HG02763 (cell line): ENCODE measurements around the gene ANAPC10.
"Not testable (repeated sequence)": the region's sequence is repeated elsewhere in the genome, so short reads cannot be mapped to it uniquely, and the experiment has no call there.

Experiments used
- ATAC-seq: cut with Tn5 transposase; IDR thresholded peaks from one replicate; pipeline ENCODE4 v1.9.1; 2021; ENCODE audit warnings: mild to moderate bottlenecking, moderate library complexity; ENCODE audit not compliant: unreplicated experiment

ANAPC10 gene, protein sequence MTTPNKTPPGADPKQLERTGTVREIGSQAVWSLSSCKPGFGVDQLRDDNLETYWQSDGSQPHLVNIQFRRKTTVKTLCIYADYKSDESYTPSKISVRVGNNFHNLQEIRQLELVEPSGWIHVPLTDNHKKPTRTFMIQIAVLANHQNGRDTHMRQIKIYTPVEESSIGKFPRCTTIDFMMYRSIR

DNA sequence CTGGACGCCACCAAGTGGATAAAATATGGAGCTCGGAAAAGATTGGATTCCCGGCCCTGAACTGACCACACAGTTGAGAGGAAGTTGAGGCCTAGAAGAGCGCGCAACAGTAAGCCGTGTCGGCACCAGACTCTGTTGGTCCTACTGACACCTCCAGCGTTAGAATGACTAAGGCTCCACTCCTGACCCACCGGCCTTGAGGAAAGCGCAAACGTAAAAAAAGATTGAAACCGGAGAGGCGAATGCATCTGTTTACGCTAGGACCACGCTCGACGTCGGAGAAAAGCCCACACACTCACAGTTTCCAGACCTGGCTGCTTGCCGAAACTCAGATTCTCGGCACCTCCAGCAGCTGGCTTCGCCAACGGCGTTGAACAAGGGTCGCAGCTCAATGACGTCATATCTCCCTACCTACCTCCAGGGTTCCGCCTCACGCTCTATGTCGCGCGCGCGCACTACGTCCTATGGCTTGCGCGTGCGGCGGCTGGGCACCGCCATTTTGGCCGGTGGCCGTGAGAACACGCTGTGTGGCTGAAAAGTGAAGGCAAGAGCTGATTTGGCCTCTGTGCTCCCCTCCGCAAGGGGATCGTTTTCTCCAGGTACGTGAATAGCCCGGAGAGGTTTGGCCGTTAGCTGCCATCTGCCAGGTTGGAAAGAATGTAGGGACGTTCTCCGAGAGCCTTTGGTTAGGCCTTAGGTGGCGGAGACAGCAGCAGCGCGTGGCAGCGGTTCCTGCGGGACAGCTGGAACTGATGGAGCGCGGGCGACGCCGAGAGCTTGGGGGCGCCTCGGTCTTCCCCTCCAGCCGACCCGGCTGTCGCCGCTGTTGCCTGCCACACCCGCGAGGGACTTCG lies at the start of gene ANAPC10, which contains the start of gene ABCE1:
TSS of gene ANAPC10 (minus strand) at position 376 of the 854 bp plus-strand sequence. CDS start 2,097 bp downstream, outside the sequence.
TSS of gene ABCE1 (plus strand) at position 491 of the 854 bp plus-strand sequence. CDS start 6,102 bp downstream, outside the sequence.
- ATAC-seq = peak; percentile 87

DNA sequence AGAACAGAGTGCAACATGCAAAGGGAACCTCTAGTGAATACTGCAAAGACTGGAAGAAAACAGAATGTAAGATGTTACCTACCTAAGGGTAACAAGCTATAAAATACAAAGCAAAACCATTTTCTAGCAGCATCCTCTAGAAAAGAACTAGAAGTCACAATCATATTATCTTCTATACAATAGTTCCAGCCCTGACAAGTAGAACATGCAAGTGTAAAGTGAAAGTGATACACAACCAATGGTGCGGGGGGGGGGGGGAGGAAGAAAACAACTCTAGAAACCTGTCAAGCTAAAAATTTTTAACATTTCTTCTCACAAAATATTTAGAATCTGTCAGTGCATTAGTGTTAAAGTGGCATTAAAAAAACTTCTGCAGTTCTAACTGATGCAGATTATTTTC lies 38.2 kb upstream of the ANAPC10 start:
- ATAC-seq = not testable (repeated sequence)

DNA sequence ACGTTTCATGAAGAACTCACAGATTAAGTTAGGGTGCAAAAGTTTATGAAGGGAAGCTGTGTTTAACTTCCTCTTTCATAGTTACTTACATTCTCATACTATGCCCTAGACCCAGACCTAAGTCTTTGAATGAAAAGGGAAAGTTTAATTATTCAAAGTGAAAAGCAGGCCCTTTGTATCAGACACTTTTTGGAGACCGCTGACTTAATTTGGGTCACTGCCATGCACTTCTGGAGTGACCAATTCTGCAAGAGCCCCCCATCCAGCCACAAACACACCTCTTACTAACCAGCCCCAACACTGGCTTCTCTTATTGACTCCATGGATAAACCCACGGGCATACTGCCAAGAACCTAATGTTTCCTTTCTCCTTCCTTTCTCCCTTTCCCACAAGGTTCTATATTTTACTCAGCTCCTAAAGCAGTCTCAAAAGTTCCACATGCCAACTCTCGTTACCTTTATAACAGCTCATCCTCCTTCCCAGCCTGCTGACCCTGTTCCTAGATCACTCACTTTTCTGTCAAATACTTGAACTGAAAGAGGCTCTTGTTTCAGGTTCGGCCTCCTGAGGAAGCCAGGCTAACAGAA lies 34.6 kb upstream of the ANAPC10 start:
- ATAC-seq = peak; percentile 69

DNA sequence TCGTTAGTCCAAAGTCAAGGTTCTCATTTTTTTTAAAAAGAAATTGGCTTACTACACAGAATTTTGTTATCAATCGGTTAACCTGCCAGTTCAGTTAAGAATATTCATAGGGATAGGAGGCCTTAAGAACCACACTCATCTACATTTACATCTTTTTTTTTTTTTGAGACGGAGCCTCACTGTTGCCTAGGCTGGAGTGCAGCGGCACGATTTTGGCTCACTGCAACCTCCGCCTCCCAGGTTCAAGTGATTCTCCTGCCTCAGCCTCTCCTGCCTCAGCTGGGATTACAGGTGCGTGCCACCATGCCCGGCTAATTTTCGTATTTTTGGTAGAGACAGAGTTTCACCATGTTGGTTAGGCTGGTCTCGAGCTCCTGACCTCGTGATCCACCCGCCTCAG lies 33.9 kb upstream of the ANAPC10 start:
- ATAC-seq = no peak

DNA sequence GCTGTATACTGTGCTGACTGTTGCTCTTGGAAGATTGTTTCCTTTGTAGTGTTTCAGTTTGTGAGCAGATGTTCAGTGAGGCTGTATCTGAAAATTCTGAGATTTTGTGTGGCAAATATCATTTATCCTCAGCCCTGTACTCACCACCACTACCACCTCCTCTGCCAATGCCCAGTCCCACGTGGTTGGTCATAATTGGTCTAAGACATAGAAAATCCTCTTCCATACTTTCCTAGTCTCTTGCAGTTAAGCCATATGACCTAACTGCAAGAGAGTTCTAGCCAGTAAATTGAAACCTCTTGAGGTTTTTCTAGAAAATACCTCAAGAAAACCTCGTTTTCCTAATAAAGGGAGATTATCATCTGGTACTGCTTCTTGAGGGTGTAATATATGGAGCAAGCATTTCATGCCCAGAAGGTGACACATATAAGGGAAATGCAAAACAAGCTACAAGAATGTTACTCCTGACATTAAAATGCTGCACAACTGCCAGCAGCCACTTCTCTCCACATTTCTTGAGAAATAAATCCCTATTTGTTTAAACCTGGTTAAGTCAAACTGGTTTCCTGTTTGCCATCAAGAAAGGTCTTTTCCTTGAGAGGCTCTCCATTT lies 32.9 kb upstream of the ANAPC10 start:
- ATAC-seq = no peak

DNA sequence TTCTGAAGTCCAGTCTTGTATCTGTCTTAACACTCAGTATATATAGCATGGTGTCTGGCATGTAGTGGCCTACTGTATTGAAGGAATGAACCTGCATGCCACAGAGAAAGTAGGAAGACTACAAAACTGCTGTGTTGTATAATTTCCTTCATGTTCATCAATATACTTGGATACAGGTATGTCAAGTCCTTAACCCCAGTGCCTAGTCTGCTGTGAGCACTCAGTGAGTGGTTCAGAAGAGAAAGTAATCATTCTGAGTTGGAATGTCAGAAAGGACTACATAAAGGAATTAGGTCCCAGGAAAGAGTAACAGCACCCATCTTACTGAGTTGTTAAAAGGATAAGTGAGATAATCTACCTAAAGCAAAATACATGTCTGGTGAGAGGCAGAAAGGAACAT lies 32.1 kb upstream of the ANAPC10 start:
- no peak for ATAC-seq

DNA sequence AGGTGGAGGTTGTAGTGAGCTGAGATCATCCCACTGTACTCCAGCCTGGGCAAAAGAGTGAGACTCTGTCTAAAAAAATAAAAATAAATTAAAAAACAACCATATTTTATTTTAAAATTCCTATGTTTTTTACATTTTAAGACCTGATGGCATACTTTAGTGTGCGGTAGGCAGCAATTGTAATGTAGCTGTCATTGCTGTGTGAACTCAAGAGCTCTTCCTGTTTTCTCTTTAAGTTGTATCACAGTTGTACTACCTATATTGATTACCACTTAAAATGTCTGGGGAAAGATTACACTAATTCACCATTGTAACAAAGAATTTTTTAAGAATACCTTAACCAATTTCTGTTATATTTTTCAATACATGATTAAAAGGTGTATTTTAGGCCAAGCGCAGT lies 27.4 kb upstream of the ANAPC10 start:
- no peak for ATAC-seq

DNA sequence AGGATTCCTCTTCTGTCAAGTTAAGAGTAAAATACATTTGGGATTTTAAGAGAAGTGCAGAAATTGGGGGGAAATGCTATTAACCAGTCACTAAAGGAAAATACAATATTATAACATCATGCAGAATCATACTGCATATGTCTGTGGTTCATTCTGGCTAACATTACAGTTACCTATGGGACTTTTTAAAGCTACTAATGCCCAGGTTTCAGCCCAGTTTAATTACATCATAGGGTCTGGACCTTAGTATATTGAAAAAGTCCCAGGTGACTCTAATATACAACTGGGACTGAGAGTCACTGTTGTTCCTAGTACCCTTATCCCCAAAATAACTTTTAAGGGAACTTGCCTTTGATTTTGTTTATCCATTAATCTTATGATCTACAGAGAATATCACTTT lies 10.1 kb upstream of the ANAPC10 start:
- ATAC-seq = no peak

DNA sequence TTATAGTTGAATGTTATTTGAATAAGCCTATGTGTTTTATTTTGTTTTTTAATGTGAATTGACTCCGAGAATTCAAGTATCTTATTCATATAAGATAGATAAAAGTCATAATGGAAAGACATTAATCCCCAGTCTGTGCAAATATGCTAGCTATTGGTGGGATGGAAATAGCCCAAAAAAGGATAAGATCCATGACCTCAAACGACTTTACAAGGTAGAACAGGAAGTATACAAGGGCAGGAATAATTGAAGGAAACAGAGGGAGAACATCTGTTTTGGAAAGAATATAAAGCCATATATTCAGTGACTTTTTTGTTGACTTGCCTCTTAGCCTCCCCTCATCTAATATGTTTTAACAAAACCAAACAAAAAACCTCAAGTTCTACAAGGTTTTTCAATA lies 9.1 kb upstream of the ANAPC10 start:
- no peak for ATAC-seq

DNA sequence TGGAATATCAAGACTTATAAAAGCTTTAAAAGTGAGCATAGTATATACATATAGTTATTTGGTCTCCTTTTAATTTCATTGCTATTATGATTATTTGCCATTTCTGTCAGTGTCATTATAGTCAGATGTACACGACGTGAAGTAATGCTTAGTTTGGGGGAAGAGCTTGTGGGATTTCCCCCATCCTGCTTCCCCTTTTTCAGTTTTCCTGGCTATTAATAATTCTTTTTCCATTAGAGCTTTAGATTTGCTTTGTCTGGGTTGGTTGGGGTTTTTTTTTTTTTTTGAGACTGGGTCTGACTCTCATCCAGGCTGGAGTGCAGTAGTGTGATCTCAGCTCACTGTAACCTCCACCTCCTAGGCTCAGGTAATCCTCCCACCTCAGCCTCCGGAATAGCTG lies 5.5 kb upstream of the ANAPC10 start:
- no peak for ATAC-seq

DNA sequence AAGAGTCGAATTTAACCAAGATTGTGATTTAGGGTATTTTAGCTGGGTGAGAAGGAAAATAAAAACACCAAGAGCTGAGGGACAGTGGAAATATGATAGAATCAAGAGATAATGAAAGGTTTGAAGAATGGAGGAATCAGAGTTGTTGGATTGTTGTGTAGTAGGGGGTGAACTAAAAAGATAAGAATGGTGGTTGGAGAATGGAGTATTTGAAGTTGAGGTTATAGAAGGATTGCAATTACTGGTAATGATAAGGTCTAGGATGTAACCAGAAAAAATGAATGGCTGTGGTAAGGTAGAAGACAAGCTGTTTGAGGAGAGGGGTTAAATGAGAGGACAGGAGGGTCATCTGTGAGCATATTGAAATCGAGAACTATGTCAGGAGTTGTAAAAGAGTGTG lies 4.6 kb upstream of the ANAPC10 start:
- ATAC-seq = no peak

DNA sequence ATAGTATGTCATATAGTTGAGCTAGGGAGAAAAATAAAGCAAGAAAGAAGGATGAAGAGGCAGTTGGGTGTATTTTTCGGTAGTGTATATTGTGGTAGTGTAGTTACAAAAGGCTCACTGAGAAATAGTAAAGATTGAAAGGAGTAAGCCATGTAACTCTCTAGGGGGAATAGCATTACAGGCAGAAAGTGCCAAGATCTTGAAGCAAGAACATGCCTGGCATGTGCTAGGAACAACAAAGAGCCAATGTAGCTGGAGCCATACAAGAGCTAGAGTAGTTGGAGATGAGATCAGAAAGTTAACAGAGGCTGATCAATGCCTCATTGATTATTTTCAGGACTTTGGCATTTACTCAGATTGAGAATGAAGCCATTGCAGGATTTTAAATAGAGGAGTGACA lies 3.1 kb upstream of the ANAPC10 start:
- no peak for ATAC-seq

DNA sequence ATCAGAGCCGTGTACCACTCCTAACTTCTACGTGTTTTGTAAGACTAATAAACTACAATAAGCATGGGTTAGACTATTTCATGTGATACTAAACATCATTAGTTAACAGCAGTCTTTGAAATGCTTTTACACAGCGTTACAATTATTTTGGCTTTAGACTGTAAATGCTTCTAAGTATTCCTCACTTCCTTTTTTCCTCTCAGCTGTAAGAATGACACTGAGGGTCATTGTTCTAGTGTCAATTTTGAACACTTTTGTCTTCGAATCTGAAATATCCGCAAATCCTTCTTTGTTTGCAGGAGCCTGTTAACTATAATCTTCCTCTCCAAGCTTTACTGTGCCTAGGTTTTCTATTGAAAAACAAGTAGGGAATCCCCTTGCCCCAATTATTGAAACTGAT lies 1.7 kb upstream of the ANAPC10 start:
- ATAC-seq = no peak

DNA sequence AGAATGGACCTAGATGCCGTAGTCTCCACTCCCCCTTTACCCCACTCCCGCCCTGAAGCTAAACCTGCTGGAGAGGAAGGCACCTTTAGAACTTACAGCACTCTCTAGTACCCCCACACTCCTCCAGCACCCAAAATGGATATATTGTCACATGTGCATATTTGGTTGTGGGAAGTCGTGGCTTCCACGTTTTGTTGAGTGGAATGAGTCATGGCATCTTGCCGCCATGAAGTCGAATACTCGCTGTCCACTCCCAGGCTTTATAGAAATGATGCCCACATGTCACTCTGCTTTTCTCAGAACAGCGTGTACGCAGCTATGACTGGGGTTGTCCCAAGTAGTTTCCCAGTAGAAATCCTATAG lies 660 bp upstream of the ANAPC10 start:
- peak; percentile 7 for ATAC-seq

DNA sequence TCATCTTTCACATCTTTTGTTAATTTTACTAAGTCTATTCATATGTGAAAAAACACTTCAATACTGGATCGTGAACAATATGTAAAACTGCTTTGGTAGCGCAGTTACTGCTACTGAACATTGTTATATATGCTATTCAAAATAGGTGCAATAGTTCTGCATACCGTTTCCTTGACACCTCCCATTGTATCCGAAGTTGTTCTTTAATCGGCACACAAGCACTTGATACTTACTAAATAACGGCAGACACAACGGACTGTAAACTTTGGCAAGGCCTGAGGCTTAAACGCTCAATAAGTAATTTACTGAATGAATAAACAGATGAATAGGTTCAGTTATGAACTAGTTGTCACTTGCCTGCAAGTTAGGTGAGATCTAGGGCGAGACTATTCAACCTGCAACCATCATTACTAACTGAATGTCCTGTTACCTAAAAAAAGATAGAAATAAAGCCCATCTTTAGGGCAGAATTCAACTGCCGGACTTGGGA lies 620 bp downstream of the ANAPC10 start:
- ATAC-seq = no peak

DNA sequence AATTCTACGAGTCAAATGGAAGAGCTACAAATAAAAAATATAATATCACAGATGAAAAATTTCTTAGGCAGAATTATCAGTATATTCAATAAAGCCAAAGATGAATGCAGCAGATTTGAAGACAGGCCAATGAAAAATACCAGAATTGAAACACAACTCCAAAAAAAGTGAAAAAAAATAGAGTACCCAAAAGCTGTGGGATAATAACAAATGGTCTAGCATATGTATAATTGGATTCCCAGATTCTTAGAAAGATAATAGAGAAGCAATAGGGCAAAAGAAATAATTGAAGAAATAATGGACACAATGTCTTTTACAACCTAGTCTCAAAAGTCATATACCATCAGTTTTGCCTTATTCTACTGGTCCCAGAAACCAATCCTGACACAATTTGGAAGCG lies 4.4 kb downstream of the ANAPC10 start:
- no peak for ATAC-seq

DNA sequence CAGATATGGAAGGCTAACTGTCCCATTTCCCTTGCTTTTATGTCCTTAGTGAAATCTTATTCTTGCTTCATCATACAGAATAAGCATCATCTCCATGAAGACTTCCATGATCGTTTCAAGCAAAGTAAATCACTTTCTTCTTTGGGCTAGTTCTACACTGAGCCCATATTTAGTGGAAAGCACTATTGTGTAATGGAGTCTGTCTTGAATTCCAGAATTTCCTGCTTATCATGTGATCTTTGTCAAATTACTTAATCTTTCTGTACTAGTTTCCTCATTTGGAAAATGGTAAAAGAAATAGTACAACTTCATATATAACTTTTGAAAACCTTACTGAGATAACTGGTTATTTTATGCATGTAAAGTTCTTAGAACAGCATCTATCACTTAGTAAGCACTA lies 7.6 kb downstream of the ANAPC10 start:
- no peak for ATAC-seq

DNA sequence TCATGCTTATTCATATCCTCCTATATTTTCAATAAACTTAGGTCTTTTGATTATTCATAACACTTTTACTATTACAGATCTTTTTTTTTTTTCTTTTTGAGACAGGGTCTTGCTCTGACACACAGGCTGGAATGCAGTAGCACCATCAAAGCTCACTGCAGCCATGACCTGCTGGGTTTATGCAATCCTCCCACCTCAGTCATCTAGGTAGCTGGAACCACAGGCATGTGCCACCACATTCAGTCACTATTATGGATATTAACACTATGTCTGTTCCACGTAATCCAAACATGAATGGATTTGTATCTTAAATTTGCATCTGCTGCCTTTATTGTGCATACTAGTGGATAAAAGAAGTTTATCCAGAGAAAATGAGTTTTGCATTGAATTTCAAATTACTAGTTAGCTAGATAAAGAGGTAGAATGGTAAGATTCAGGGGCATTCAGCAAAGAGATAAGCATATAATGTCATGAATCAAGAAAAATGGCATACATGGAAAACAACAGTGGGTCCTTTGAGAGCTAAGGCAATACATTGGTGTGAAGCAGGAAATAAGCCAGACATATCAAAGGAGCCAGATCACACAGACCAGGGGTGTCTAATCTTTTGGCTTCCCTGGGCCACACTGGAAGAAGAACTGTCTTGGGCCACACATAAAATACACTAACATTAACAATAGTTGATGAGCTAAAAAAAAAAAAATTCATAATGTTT lies 13.9 kb downstream of the ANAPC10 start:
- no peak for ATAC-seq

DNA sequence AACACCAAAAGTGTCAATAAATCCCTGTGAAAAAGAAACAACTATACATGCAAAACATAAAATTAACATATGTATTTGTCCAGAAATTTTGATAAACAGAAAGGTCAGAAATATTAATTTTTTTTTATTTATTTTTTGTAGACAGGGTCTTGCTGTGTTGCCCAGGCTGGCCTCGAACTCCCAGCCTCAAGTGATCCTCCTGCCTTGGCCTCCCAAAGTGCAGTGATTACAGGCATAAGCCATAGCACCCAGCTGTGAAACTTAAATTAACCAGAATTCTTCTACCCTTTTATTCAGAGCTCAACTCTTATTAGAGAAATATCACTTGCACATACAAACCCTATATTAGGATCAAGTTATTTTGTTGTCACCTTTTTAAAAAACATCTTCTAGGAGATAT lies 16.2 kb downstream of the ANAPC10 start:
- ATAC-seq = no peak

DNA sequence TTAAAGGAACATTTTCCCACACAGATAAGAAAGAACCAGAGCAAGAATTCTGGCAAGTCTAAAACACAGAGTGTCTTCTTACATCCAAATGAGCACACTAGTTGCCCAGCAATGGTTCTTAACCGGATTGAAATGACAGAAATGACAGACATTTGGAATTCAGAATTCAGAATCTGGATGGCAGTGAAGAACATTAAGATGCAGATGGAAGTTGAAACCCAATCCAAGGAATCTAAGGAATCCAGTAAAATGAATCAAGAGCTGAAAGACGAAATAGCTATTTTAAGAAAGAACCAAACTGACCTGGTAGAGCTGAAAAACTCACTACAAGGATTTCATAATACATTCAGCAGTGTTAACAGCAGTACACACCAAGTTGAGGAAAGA lies 21.5 kb downstream of the ANAPC10 start:
- ATAC-seq = no peak
